AG09309 (cell line): Measurements from ENCODE around the gene LNPK.
"Not testable (repeated sequence)": the region's sequence is repeated elsewhere in the genome, so short reads cannot be mapped to it uniquely, and the experiment has no call there.

Experiments used
- DNase-seq: peaks from one replicate; pipeline ENCODE4 v3.0.0-alpha.2; 2010; ENCODE audit warnings: low read depth
- H3K4me3 ChIP-seq: 2 replicates; pipeline ENCODE4 v1.5.1; 2011; ENCODE audit warnings: mild to moderate bottlenecking, low read depth, low read length, moderate library complexity; ENCODE audit not compliant: control insufficient read depth
- TF ChIP-seq, protein P1 (sequence below): IDR thresholded peaks from 2 replicates; pipeline ENCODE4 v1.5.1; 2011; ENCODE audit warnings: mild to moderate bottlenecking, low read depth, low read length, inconsistent platforms; ENCODE audit not compliant: insufficient read depth, control insufficient read depth; ENCODE audit errors: missing control alignments

Gene LNPK

GRCh38 chr2:176002688-176003210 is 682 bp upstream of the LNPK start:
- TF ChIP-seq, protein P1, sequence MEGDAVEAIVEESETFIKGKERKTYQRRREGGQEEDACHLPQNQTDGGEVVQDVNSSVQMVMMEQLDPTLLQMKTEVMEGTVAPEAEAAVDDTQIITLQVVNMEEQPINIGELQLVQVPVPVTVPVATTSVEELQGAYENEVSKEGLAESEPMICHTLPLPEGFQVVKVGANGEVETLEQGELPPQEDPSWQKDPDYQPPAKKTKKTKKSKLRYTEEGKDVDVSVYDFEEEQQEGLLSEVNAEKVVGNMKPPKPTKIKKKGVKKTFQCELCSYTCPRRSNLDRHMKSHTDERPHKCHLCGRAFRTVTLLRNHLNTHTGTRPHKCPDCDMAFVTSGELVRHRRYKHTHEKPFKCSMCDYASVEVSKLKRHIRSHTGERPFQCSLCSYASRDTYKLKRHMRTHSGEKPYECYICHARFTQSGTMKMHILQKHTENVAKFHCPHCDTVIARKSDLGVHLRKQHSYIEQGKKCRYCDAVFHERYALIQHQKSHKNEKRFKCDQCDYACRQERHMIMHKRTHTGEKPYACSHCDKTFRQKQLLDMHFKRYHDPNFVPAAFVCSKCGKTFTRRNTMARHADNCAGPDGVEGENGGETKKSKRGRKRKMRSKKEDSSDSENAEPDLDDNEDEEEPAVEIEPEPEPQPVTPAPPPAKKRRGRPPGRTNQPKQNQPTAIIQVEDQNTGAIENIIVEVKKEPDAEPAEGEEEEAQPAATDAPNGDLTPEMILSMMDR, result no peak
- DNase-seq, result no peak
- H3K4me3 ChIP-seq, result peak overlapping the region; percentile 83

- H3K4me3 ChIP-seq, result peak overlapping the region; percentile 83
- TF ChIP-seq, protein P1, result no peak
- DNase-seq, result peak; percentile 17
These were observed 669 bp downstream of the LNPK start for GRCh38 chr2:176001281-176001915.

GRCh38 chr2:175999283-175999819 is 2.7 kb downstream of the LNPK start:
- TF ChIP-seq, protein P1, result no peak
- H3K4me3 ChIP-seq, result no peak overlapping the region
- DNase-seq, result no peak

DNA sequence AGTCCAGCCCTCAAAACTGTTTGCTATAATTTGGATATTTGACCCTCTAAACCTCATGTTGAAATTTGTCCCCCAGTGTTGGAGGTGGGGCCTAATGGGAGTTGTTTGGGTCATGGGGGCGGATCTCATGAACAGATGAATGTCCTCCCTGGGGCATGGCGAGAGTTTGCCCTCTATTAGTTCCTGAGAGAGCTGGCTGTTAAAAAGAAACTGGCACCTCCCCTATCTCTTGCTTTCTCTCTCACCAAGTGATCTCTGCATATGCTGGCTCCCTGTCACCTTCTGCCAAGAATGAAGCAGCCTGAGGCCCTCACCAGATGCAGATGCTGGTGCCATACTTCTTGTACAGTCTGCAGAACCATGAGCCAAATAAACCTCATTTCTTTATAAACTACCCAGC is 12.0 kb downstream of the LNPK start:
- H3K4me3 ChIP-seq, result no peak overlapping the region
- DNase-seq, result no peak
- TF ChIP-seq, protein P1, result no peak

- H3K4me3 ChIP-seq, DNase-seq: not testable (repeated sequence)
These were observed 14.9 kb downstream of the LNPK start for GRCh38 chr2:175987126-175987525.

- H3K4me3 ChIP-seq, result no peak overlapping the region
- TF ChIP-seq, protein P1, result no peak
- no peak for DNase-seq
These were observed 17.2 kb downstream of the LNPK start for GRCh38 chr2:175984846-175985245.

DNA sequence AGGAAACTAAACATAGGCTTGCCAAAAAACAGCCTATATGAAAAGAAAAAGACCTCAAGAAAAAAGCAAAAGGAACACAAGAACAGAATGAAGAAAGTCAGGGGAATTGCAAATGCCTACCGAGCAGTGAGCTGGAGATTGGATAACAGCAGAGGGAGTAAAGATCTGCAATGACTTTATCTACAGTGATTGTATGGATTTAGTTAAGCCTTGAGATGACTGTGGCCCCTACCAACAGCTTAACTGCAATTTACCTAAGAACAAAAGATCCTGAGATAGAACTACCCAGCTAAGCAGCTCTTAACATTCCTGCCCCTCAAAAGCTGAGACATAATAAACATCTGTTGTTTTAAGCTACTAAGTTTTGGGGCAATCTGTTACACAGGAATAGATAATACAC is 20.5 kb downstream of the LNPK start:
- DNase-seq, result no peak
- TF ChIP-seq, protein P1, result no peak
- no peak overlapping the region for H3K4me3 ChIP-seq
